ENCODE measurements around the gene OBSL1.
A peak's percentile ranks its signal among the peaks of the same experiment; 100 is the strongest.

OBSL1 gene

DNA sequence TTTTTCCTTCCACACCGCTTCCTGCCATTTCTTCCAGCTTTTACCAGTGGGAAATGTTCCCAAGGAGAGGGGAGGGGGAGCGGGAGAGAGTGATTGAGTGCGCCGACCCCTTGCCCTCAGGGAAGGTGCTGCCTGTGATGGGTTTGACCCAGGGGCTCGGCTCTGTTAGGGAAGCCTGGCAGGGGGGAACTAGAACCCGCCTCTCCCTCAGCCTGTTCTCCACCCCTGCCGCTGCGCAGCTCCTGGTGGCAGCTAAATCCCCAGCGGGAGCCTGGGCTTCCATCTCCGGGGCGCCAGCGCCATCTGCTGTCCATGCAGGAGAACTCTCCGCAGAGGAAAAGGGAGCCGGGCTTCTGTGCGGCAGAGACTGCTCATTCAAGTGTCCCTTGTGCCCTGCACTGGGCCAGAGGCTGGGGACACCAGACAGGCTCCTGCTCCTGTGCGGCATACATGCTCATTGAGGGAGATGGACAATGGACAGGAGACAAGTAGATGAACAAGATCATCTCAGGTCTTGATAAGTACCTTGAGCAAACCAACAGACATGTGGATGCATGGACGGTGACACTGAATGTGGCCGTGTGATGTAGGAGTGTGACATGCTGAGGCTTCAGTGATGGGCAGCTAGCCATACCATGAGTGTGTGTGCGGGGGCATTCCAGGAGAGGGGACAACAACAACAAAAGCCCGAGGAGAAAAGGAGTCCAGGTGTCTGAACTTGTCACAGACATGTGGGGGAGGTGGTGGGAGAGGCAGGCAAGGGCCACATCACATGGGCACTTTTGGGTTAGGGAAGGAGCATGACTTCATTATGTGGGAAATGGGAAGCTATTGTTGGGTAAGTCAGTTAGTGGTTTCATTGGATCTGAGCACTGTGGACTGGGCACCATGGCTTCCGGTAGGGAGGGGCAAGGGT lies 41.0 kb downstream of the OBSL1 start:
- DNase-seq (ENCODE audit: low spot score), result peak; percentile 80

DNA sequence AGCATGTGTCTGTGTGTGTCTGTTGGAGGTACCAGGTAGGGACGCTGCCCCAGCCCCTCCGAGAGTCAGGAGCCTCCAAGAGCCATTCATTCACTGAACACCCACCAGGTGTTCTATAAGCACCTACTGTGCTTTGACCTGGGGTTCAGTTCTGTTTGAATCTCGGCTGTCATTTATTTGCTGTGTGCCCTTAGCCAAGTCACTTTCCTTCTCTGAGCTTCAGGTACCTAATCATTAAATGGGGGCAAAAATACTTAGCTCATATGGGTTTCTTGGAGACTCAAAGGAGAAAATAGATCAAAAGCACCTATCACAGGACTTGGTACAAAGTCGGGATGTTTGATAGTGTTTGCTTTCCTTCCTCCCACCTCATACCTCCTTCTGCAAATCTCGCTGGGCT lies 43.9 kb downstream of the OBSL1 start:
- no peak for DNase-seq (ENCODE audit: low spot score)

DNA sequence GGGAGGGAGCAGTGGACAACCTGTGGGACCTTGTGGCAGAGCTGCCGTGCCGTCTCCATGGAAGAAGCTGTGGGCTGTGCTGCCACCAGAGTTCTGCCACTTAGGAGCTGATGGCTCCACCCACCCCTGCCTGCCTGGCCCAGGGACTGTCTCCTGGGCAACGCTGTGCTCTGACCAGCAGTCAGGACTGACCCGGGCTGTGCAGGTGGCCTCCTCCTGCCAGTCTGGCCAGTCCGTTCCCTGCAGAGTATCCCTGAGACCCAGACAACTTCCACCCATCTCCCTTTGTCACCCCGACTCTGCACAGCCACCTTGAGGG lies 44.3 kb downstream of the OBSL1 start:
- DNase-seq (ENCODE audit: low spot score), result no peak

DNA sequence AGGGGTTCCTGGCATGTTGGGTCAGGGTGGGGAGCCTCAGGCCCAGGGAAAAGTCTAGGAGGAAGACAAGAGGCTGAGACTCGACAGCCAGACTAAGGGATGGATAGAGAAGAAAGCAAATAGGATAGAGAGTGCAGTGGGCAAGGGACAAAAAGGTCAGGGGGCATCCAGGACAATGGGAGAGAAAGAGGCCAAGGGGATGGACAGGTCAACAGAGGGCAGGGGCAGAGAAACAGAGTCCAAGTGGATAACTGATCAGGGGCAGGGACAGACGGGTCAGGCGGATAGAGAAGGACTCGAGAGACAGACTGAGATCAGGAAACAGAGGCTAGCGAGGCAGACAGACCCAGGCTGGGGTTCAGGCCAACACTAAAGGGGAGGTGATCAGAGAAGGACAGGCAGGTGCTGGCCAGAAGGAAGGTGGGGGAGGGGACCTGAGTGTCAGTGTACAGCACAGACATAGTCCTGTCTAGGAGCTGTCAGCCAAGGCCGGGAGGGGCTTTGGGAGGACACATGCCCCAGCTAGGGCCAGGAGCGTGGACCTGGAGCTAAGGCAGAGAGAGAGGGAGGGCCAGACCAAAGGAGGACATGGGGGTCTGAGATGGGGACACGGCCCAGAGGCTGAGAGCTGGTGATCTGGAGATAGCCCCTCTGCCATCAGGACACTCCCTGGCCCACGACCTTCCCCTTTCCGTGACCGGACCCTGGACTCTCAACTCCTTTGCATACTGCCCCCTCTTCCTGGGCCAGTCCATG lies 44.8 kb downstream of the OBSL1 start:
- DNase-seq (ENCODE audit: low spot score), result no peak

DNA sequence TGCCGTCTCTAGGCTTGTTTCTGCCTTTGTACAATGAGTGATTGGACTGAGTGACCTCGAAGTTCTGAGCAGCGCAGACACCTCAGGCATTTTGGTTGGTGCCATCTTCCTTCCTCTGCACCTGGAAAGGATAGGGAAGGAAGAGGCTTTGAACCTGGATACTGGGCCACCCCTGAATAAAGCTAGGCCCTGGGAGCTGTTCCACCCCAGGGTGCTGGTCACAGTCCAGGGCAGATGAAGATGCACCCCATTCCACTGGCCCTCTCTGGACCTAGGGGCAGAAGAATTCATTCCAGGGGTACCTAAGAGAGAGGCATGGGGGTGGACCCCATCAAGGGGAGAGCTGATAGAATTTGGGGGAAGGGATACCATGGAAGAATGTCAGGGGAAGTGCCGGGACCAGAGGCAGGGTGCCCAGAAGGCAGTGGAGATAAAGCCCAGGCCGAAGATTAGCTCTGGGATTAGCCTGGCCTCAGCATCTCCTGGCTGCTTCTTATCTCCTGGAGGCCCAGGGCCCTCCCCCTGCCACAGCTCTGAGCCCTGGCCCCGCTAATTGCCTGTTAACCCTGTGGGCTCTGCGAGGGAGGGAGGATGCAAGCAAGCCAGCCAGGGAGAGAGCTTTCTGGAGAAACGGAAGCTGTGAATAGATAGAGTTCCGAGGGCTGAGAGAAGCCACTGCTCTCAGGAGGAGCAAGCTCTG lies 45.7 kb downstream of the OBSL1 start:
- DNase-seq (ENCODE audit: low spot score), result no peak

DNA sequence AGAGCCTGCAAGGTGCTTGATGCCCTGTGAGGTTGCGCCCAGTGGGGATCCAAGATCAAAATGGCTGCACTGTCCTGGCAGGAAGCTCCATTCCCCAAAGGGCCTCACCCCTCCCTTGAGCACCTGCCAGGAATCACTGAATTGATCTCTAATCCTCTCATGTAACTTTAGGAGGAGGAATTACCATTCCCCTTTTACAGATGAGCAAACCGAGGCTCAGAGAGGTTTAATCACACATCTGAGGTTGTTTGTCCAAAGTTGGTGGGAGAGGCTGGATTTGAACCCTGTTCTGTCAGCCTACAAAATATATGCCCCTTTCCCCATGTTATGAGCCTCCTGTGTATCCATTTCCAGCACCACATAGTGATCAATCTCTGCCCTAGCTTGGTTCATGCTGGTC lies 46.5 kb downstream of the OBSL1 start:
- DNase-seq (ENCODE audit: low spot score), result no peak

DNA sequence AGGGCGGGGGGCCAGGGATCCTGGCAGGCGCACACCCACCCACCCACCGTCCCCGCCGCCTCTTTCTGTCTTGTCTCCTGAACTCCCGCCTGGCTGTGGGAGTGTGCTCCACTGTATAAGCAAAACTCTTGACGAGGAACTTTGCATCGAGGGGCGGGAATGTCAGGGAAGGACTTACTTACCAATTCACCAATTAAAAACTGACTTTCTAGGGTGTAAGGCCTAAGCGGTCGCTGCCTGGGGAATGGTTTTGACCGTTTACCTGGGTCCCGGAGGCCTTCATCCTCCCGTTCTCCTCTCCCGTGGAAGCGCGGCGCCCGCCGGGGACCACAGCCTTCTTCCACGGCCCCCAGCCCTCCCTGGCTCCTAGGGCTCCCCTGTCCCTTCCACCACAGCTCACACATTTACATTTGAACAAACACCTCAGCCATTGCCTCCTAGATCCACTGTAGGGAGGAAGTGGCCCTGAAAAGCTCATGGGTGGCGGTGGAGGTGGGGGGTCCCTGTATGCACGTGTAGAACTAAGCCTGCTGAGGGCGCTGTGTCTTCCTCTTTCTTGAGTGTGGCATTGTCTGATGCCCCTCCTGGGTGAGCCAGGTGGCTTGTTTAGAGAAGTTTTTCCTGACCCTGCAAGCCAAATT lies 48.2 kb downstream of the OBSL1 start:
- no peak for DNase-seq (ENCODE audit: low spot score)

DNA sequence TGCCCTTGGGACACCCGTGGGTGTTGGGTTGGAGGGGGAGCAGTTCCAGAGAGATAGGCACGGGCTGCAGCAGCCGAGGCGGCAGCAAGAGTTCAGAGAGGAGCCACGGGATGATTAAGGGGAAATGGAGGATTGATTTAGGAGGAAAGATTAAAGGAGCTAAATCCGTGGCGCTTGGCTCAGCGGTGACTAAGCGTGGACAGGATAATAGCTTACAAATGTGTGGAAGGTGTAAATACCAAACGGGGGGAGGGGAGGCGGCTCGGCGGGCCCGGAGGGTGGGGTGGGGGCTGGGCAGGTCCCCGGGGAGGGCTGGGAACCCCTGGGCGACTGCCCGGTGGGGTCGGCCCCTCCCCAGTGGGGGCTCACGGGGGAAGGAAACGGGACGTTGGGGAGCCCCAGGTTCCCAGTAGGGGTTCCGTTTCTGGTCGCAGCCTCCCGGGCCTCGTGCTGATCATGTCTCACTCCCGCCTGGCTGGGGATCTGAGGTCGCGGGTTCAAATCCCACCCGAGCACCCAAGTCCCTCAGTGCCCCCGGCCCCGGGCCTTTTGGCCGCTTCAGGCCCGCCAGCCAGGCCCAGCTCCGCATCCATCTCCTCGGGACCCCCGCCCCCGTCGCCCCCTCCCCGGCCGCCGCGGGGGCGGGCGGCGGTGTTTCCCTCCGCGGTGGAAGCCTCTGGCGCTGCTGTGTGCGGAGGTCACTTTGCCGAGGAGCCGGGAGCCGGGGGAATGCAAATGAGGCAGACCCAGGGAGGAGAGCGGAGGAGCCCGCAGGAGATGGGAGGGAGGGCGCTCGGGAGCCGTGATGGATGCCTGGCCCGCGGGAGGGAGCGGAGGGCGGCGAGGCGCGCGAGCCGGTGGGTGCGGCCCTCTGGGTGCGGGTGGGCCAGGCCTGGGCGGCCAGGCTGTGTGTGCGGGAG lies 49.0 kb downstream of the OBSL1 start:
- no peak for DNase-seq (ENCODE audit: low spot score)

DNA sequence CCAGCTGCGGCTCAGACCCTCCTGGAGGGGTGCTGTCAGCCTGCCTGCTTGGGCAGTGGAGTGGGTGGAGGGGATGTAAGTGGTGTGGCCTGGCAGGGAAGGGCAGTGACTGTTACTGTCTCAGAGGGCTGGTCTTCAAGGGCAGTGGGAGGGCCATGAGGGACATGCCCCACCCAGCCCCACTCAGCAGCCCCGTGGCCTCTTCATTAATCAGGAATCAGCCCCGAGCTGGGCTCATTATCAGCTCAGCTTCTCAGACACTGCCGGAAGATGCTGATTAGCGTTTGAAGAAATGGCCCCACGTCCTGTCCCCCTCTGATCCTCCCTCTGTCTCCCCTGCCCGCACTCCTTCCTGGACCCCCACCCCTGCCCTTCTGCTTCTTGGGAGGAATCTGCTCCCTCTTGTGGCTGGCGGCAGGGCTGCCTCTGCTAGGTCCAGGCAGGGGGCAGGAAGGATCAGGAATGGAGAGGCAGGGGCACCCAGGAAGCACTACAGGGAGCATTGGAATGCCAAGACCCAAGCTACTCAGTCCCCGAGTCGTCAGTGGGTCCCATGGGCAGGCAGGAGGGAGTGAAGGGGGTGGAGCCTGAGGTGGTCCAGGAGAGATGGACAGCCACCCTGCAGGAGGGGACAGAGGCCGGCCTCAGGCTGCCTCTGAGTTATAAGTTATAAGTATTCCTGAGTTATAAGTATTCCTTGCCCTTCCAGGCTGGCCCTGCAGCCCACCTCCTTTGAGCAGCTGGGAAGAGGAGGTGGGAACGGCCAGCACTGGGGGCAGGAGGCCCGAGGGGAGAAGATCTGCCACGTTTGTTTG lies 50.1 kb downstream of the OBSL1 start:
- no peak for DNase-seq (ENCODE audit: low spot score)

DNA sequence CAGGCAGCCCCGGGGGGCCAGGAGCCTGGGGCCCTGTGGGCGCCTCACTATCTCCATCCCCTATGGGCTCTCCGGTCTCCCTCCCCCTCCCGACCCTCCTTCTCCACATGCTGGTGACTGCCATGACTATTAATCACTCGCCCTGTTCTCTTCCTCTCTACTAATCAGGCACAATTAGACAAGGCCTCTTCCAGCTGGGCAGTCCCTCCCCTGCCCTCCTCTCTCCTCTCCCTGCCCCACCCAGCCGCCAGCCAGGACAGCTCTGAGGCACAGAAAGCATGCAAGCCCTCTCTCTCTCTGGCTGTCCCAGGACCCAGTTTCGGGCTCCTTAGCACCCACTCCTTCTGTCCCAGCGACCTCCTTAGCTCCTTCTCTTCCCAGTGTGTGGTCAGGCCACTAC lies 51.3 kb downstream of the OBSL1 start:
- no peak for DNase-seq (ENCODE audit: low spot score)

DNA sequence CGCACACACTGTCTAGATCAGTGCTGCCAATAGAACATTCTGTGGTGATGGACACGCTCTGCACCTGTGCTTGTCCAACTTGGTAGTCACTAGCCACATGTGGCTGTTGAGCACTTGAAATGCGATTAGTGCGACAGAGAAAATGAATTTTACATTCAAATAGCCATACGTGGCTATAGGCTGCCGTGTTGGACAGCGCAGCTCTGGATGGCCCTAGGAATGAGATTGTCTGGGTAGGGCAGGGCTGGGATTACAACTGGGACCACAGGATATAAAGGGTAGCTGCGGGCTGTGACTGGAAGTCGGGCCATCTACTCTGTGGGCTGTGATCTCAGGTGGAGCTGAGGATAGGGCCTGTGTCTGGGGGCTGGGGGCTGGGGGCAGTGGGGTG lies 51.8 kb downstream of the OBSL1 start:
- DNase-seq (ENCODE audit: low spot score), result no peak

DNA sequence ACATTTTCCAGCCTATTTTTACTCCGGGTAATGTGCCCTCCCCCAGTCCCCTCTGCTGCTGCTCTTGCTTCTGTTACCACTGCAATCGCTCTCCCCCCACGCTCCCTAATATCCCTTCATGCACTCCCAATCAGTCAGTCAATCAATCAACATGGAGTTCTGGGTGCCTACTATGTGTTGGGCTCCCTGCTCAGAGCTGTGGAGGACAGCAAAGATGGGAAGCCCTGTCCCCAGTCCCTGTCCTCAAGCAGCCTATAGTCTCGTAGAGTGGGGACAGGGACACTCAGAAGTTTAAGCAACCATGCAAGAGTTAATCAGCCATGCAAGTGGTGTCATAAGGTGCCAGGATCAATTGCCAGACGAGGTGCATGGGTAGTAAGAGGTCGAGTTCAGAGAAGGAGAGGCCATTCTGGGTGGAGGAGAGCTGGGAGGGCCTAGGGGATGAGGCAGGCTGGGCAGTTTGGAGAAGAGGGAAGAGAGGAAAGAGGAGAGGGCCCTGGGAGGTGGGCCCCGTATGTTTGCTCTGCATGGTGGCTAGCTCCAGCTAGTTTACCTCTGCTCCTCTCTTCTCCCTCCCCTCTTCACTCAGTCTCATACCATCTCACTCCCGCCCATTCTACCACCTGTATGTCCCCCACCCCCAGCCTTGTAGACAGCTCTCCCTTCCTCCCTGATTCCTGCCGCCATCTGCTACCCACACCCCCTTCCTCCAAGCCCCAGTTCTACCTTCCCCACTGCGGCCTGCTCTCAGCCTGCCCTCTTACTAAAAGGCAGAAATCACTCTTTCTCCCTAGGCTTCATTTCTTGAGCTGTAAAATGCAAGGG lies 53.2 kb downstream of the OBSL1 start:
- no peak for DNase-seq (ENCODE audit: low spot score)

DNA sequence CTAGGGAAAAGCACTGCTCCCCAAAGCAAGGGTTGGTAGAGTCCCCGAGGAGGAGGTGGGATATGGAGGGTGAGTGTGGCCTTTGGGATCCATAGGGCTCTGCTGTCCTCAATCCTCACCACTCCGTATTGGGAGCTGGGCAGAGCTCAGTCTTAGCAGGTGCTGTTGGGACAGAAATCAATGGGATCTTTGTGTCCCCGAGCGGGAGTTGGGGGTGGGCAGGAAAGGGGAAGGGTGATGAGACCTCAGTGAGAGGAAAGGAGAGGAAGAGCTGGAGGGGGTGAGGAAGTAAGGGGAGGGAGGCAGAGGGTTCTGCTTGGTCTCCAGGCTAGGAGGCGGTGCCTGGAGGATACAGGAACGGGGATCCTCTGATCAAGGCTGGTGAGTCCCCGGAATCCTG lies 54.5 kb downstream of the OBSL1 start:
- DNase-seq (ENCODE audit: low spot score), result no peak

DNA sequence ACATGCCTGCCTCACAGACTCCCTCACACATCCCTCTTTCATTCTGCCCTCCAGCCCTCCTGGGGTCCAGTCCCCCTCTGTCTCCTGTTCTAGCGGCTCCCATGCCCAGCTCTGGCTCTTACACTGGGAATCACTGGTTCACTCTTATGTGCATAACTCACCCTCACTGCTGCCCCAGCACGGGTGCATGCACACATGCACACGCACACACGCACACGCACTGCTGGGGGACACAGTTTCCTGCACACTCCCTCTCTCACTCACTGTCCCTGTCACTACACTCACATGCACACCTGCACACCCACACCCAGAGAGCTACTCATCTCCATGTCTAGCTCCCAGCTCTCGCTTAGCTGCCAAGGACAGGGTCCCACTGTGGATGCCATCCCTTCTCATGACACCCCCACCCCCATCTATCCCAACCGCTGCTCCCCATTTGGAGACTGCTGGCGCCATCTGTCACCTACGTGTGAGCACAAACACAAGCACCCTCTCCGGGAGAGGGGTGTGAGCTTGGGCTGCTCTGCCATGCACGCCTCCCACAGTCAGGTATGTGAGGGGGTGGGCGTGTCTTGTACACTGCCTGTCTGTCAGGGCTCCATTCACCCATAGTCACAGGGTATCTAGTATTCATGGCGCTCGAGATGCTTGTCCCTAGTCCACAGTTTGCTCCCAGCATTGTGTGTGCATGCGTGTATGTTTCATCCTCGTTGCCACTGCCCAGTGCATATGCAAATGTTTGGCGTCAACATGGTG lies 55.3 kb downstream of the OBSL1 start:
- DNase-seq (ENCODE audit: low spot score), result no peak

DNA sequence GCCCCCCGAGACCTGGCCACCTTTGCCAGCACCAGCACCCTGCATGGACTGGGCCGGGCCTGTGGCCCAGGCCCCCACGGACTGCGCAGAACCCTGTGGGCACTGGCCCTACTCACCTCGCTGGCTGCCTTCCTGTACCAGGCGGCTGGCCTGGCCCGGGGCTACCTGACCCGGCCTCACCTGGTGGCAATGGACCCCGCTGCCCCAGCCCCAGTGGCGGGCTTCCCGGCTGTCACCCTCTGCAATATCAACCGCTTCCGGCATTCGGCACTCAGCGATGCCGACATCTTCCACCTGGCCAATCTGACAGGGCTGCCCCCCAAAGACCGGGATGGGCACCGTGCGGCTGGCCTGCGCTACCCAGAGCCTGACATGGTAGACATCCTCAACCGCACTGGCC lies 56.5 kb downstream of the OBSL1 start:
- no peak for DNase-seq (ENCODE audit: low spot score)

DNA sequence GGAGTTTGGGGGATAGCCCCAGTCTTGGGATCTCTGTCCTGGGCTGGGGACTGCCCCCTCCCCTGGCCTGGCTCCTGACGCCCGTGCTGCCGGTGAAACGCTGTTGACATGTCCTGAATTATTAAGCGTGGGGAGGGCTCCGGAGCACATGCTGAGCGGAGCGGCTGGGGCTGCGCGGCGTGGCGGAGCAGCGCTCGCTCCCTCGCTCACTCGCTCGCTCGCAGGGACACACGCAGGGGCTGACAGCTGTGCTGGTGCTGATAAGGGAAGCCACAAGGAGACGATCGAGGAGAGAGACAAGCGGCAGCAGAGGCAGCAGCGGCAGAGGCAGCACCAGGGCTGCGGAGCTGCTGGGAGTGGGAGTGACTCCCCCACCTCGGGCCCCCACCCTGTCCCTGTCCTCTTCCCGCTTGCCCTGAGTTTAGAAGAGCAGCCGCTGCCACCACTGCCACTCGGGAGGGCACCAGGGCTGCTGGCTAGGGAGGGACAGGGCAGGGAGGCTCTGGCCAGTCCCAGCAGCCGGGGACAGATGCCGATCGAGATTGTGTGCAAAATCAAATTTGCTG lies 57.1 kb downstream of the OBSL1 start, which contains the start of gene ASIC4:
ASIC4 (plus strand) TSS at position 287 of the 566 bp plus-strand sequence; CDS start at position 530, 243 bp downstream.
- no peak for DNase-seq (ENCODE audit: low spot score)

DNA sequence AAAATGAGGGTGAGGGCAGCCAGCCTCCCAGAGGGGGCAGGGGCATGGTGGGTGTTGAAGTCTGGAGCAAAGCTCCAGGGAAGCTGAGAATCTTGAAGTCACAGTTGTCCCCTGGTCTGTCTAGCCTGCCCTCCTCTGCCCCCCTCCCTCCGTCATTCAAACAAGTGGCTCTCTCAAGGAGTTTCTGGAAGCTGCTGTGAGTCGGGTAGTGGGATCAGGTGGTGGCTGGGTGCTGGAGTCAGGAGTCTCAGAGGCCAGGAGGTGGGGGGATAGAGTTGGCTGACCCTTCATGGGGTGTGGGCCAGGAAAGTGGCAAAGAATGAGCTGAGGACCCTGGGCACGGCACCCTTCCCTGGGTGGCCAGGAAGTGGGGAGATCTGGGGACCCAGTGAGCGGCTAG lies 57.6 kb downstream of the OBSL1 start:
- no peak for DNase-seq (ENCODE audit: low spot score)

DNA sequence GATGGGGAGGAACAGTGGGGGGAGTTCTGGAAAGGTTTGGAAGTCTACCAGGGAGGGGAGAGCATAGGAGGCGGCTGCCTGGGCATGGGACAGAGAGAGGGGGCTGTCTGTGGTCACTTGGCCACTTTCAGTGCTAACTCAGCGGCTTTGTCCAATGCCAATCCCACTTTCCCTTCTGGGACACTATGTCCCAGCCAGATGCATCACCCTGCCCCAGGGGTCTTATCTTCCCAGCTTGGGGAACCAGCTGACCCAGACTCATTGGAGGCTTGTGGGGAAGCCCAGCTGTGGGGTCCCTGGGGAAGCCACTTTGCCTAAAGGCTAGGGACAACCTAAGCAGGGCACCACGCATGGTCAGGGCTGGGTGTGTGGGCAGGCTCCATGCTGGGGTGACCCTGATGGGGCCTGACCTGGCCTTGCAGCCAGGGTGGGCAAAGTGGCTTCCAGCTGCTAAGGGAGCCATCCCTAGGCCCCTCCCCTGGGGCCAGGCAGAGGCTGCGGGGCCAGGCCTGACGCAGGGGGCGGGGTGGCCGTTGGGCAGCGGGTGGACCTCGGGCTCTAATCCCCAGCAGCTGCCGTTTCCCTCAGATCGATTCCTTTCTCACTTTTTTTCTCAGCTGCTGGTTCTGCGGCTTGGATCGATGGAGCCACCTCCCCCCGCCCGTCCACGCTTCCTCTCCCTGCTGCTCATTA lies 58.7 kb downstream of the OBSL1 start:
- no peak for DNase-seq (ENCODE audit: low spot score)

Measured in CD4-positive, alpha-beta T cell treated with Interleukin-6 at 100 ng/mL for 8 hours (primary cell).